Activated CD4-positive, alpha-beta T cell treated with anti-CD3 and anti-CD28 coated beads for 4 hours (primary cell): Measurements from ENCODE around the gene TES.
A peak's percentile ranks its signal among the peaks of the same experiment; 100 is the strongest.

Source experiments
- DNase-seq, 2 donors: peaks; one replicate each; pipeline ENCODE4 v3.0.0-alpha.2; 2020

TES gene

DNA sequence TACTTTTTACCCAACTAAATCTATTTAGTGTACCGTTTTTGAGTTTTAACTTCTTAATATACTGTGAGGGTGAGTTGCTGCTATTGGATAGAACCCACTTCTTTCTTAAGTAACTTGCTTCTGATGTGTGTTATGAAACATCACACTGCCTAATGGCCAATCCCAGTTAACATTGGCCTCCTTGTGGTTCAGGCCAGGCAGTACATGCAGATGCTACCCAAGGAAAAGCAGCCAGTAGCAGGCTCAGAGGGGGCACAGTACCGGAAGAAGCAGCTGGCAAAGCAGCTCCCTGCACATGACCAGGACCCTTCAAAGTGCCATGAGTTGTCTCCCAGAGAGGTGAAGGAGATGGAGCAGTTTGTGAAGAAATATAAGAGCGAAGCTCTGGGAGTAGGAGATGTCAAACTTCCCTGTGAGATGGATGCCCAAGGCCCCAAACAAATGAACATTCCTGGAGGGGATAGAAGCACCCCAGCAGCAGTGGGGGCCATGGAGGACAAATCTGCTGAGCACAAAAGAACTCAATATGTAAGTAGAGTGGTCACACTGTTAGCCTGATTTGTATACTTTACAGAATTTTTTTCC is 39.7 kb downstream of the TES start:
- DNase-seq: no peak

DNA sequence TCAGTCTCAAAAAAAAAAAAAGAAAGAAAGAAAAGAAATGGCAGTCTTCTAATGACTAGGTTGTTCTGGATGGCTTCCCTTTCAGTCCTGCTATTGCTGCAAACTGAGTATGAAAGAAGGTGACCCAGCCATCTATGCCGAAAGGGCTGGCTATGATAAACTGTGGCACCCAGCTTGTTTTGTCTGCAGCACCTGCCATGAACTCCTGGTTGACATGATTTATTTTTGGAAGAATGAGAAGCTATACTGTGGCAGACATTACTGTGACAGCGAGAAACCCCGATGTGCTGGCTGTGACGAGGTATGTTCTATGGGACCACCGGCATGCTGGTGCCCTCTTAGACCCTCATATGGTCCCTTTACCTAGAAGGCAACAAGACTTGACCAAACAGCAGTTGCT is 41.3 kb downstream of the TES start:
- no peak for DNase-seq

DNA sequence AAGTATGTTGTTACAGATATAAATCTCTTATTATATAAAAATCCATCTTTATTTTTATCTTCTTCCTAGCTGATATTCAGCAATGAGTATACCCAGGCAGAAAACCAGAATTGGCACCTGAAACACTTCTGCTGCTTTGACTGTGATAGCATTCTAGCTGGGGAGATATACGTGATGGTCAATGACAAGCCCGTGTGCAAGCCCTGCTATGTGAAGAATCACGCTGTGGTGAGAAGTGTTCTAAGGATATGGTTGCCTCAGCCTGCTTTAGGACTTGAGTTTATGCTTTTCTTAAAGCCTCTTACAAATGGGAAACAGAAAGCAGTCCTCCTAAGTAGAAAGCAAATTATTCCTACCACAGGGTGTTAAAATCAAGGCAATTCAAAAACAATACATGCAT is 41.9 kb downstream of the TES start:
- DNase-seq: no peak

DNA sequence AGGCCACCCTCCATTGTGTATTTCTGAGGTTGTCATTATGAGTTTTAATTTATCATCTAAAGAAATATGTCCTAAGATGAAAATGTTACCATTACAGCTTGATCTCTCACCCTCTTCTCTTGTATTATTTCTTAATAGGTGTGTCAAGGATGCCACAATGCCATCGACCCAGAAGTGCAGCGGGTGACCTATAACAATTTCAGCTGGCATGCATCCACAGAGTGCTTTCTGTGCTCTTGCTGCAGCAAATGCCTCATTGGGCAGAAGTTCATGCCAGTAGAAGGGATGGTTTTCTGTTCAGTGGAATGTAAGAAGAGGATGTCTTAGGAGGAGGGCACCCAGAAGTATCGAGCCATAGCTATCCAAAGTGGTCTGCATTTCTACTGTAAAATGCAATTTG is 46.8 kb downstream of the TES start:
- no peak for DNase-seq

DNA sequence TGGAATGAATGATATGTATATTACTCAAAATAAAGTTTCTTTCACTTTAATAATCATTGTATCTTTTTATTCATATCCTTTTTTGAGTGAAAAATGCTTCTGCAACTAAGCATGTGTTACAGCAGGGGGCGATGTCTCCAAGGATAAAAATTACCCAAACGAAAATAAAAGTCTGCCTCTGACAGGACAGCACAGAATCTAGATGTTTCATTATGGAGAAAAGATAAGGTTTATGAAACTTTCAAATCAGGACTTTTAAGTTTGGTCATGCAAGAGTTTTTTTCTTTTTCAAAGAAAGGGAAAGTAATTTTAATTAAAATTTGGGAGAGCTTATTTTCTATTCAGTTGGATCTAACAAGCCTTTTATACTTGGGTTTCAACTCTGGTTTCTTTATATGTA is 48.4 kb downstream of the TES start:
- DNase-seq: peak; percentile 11 to 36

DNA sequence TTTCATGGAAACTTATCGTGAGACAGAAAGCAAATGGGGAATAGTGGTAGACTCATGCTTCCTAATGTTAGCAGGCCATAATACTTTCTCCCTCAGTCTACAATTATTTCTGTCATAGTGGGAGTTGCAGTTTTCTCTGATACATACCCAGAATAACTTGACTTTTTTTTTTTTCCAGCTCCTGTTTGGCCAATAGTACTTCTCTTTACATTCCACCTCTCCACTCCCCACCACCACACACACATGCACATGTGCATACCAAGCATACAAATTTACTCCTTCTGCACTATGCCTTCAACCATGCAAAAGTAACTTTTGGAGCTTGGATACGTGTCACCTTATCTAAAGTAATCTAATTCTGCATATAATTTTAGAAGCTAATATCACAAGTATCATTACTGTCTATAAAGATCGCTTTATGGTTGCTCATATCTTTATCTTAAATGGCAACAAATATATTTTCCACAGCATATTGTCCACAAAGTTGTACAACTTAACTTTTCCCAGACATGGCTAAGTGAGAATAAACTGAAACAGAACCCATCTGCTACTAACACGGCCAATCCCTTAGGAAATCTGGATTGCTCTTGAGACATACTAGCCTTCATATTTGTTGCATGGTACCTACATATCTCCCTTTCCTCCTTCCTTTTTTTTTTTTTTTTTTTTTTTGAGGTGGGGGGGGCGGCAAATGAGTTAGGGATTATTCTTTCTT is 49.0 kb downstream of the TES start:
- no peak for DNase-seq

DNA sequence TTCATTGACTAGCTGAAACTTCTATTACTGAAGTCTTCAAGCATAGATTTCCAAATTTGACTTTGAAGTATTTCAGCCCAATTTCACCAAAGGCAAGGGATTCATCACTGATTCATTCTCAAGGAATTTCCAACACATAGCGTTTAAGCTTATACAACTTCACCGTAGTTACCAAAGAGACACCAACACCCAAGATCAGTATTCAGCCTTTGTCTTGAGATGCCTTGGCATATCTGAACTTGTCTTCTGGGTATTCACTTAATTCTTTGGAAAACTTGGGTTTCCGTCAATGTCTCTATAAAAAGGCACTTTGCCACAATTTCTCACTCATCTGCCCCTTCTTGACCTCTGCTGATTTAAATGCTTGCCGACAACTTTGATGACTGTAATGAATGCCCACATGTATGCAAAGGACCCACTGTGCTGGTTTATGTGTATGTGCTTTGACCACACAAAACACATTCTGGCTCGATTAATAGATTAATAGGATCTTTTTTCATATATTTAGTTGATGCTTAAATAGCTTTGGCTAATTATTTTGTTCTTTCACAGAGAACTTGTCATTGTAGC is 49.6 kb downstream of the TES start:
- DNase-seq: no peak

DNA sequence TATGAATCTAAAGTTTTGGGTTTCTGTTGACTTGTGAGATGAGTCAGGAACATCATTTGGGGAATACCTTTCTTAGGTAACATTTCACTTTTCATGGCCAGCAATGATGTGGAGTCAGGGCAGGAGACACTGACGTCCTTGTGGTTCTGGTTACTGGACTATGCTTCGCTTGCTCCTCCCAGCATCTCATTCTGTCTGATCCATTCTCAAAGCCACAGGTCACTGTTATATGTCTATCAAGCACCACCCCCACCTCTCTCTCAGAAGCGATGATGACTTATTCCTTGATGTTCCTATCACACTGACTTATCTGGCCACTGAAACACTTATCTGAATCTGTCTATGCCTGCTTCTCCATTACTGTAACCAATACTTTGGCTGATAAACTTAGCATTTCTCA is 51.6 kb downstream of the TES start:
- no peak for DNase-seq

DNA sequence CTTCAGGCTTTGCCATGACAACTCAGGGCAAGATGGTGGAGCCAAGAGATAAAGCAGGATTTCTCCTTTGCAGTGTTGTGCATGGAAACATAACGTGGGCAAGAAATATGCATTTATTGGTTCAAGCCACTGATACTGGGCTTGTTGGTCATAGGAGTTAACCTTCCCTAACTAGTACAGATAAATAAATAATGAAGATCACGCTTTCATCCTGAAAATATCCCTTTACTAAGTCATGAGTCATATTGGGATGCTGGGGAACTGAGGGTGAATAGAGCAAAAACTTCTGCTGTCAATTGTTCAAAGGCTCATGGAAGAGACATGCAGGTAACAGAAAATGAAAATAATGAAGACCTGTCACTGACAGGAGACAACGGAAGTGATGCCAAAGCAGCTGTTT is 55.5 kb downstream of the TES start:
- no peak for DNase-seq

DNA sequence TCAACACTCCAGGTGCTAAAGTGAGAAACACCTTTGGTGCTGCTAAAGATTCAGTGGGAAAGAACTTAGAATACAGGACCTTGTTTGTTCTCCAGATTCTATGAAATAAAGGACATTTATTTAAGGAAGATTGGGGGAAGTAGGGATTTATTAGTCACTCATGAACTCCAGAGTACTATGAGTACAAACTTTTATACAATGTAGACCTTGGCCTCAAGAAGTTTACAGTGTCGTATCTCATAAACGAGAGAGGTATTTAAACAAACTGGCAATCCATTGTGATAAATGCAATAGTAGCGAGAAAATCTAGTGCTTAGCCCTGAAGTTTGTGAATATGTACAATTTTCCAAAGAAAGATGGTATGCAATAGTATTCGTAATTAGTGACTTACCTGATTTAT is 59.1 kb downstream of the TES start:
- DNase-seq: no peak

DNA sequence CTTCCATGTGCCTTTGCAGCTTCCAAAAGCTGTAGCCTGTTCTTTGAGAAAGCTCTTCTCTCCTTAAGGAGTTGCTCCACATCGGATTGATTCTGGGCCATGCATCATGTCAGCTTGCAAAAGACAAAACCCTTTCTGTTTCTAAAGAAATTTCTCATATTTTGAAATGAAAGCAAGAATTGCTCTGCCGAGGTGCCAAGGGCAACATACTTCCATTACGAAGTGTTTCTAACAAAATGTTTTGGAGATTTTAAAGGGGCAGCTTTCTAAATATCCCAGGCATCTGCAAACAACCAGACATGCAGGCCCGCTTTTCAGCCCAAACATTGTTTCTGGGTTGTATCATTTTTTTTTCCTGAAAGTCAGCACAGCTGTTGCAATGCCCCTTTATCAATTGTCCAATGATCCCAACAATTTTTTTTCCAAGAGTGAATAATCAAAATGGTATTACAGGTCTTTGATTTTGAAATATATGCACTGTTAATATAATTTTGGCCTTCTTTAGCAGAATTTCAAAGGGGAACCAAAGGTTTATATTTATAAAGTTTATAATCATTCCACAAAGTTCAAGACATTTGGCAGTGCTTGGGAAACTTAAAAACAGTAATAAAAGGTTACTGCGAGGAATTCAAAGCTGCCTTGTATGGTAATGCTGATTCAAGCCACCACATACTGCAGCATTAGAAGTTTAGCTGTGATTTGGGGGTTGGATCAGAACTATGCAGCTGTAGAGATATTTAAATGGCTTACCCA is 61.0 kb downstream of the TES start:
- no peak for DNase-seq

DNA sequence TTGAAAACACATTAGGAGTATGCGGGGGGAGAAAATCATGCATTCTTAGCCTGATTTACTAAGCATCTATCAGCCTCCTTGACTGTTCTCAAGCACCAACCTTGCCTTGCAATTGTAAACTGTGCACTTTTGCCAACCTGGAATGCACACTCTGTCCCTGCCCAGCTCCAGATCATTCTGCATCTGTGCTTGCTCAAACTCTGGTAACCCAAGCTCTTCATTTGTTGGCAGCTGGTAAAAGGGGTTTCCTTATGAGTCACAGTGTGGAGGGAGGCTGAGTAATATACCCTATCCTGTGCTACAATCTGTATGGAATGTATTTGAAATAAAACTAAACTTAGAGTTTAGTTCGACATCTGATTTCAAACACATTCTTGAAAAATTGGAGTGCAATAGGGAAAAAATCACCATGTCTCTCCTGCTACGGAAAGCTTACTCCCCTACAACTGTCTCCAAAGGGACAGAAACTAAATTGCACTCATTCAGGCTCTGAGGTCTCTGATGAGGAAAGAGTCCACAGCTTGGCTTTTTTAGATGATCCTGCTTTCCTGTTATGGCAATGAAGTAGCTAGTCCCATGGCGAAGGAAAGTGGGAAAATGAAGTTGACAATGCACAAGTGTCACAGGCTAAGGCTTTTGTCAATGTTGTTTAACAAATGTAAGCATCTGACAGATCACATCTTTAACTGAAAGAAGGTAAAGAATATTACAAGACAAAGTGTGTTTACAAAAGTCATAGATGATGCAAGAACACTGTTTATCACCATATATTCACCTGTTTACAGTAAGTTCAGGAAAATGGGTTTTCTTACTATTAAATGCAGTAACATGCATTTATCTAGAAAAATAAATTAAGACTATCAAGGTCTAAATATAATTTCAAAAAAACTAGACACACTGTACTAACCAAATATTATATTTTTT is 61.9 kb downstream of the TES start:
- no peak for DNase-seq

DNA sequence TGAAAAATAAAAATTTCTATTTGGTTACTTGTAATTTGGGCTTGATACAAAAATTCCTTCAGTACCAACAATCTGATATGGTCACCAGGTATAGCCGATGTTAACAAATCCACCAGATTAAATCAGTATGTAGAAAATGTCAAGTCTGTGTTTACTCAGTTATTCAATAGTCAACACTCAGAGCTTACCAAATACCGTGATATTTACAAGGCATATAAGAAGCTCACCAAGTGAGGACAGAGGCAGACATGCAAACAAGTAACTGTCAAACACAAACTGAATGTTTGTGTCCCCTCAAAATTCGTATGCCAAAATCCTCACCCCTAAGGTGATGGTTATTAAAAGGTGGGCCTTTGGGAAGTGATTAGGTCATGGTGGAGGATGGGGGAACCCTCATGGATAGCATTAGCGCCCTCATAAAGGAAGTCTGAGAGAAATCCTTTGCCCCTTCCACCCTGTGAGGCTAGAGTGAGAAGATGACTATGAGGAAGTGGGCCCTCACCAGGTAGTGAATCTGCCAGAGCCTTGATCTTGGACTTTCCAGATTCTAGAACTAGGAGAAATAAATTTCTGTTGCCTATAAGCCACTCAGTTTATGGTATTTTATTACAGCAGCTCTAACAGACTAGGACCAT is 63.1 kb downstream of the TES start:
- no peak for DNase-seq

DNA sequence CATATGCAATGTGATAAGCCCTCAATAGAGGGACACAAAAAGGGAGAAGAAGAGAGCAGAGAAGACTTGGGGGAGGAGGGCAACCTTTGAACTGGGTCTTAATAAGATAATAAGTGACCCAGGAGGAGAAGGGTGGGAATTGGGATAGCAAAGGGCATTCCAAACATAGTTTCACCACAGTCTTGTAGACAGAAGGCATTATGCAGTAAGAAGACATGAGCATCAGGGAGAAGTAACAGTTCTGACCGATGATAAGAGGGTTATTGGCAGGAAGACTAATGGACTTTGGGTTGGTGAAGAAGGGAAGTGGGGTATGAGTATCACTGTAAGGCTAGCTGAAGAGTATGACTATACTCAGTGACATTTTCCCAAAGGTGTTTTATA is 63.6 kb downstream of the TES start:
- no peak for DNase-seq

DNA sequence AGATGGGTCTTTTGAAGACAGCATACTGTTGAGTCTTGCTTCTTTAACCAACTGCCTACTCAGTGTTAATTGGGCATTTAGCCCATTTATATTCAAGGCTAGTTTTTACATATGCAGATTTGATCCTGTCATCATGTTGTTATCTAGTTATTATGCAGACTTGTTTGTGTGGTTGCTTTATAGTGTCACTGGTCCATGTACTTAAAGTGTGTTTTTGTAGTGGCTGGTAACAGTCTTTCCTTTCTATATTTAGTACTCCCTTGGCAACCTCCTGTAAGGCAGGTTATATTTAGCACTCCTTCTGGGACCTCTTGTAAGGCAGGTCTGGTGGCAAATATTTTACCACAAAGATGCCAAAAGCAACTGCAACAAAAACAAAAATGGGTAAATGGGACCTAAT is 66.7 kb downstream of the TES start:
- no peak for DNase-seq

DNA sequence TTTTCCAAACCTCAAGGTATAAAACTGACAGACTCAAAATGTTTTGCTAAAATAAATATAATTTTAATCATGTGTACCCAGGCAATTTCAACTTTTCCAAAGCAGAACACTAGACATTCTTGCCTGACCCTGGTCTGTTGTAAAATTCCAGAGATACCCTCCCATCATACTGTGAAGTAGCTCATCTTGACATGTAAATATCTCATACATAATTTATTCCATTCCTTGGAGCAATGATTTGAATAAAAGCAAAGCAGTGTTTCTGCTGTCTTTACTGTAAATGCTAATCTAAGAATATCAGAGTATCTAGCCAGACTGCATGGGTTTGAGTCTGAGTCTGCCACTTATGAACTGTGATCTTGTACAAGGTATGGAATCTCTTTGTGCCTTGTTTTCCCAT is 68.9 kb downstream of the TES start:
- no peak for DNase-seq

DNA sequence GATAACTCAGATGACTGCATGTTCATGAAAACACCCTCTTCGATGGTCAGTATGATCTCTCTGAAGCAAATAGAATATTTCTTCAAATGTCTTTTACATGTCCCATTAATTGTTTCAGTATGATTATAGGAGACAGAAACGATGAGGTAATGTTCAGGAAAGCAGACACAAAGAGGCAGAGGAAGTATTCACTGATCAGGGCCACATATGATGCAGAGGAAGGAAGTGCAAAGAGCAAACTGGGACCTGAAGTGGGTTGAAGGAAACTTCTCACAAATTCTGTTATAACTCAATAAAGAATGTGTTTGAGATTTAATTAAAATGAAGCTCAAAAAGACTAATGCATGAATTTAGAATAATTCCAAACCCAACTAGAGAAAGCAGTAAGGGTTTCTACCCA is 70.5 kb downstream of the TES start:
- no peak for DNase-seq

DNA sequence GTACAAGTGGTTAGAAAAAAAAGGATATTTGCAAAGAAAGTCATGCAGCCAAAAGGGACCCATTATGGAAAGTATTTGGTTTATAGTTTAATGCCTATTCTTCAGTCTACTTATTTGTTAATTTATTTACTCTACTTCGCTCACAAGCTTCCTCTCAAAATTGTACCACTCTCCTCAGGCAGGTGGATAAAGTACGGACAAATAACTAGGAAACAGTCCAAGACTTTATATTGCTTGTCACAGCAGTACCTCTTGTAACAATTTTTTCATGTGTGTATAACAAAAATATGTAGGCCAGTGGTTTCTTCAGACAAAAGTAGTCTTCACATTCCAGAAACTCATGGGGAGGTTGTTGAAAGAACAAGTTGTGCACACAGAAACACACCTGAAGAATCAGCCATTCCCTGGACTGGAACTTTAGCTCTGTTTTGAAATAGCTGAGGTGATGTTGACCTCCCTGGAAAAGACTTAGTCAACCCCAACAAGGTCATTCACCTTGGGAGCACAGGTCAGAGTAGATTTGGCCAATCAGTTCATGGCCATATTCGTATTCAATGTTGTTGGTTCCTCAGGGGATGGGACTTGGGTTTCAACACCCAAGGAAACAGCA is 73.4 kb downstream of the TES start:
- no peak for DNase-seq

DNA sequence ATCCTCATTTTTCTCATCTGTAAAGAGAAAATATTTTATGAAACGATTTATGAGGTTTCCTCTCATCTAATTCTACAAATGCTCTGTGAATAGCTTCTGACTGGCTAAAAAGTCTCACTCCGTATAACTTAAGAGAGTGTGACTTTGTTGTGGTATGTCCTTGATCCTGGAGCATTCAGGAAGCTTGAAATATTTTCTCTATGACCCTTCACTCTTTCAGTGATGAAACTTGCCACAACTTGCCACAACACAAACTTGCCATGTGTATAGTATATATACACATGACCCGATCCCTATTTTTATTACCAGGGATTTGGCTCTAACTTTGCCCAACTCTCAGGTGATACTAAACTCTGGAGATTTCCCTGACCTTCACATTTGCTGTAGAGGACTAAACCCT is 74.1 kb downstream of the TES start:
- no peak for DNase-seq

DNA sequence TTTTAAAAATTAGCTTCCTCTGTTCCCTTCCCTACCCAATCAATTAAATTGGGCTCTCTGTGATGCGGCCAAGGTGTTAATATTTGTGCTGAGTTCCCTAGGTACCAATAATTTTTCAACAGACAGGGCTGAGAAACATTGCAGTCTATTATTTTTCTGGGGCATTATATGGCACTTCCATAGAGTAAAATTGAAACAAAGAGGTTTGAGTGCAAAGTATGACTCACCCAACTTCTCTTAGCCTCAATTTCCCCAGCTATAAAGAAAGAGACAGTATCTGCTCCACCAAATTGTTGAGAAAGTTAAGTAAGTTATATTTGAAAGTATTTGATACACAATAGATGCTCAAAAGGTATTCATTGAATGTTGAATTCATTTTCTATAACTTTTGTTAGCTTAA is 74.9 kb downstream of the TES start:
- DNase-seq: no peak

DNA sequence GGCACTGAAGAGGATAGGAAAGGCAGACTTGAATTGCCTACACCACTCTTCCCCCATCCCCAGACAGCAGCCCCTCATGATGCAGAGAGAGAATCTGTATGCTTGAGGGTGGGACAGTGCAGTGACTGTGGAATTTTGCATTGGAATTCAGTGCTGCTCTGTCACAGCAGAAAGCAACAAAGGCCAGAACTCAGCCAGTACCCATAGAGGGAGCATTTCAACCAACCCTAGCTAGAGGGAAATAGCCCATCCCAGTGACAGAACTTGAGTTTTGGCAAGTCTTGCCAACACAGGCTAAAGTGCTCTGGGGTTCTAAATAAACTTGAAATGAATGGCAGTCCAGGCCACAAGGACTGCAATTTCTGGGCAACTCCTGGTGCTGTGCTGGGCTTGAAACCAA is 80.4 kb downstream of the TES start:
- no peak for DNase-seq

DNA sequence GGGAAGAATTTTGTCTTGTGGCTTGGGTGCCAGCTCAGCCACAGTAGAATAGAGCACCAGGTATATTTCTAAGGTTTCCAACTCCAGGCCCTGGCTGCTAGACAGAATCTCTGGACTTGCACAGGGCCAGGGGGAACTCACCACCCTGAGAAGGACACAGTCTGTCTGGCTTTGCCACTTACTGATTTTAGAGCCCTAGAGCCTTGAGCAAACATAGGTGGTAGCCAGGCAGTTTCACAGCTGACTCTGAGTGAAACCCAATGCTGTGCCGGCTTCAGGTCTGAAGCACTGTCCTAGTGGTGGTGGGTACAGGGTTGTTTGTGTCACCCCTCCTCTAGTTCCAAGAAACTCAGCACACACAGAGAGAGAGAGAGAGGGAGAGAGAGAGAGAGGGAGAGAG is 81.6 kb downstream of the TES start:
- DNase-seq: no peak
